ENCODE data around the gene GDF15.

GDF15 gene

GRCh38 chr19:18388100-18388959 lies 2.4 kb downstream of the GDF15 start:
- Histone ChIP-seq H3K27ac (peak overlapping the region; percentile 98), H3K4me1 (ENCODE audit: control insufficient read depth in 1 of 2, insufficient read depth in 1 of 2, low read depth in 1 of 2, low read length in 1 of 2) (peaks cover 54 to 61% of the 10 kb centered on the region in 2 experiments), H3K27me3 (peaks cover 46% of the 10 kb centered on the region), H3K4me3 (ENCODE audit: low read depth in 1 of 2, low read length in 1 of 2) (peak overlapping the region; percentile 50 to 60), H3K9me3 (no peaks in the 10 kb centered on the region), H3K36me3 (peaks cover 46% of the 10 kb centered on the region)
- TF ChIP-seq CTCF (IDR thresholded peaks at IDR 0.05), result peak; percentile 99

- Histone ChIP-seq H3K4me1 (ENCODE audit: control insufficient read depth in 1 of 2, insufficient read depth in 1 of 2, low read depth in 1 of 2, low read length in 1 of 2) (peaks cover 60 to 69% of the 10 kb centered on the region in 2 experiments), H3K36me3 (peaks cover 50% of the 10 kb centered on the region), H3K9me3 (no peaks in the 10 kb centered on the region), H3K27me3 (peaks cover 43% of the 10 kb centered on the region), H3K27ac (peak overlapping the region; percentile 98), H3K4me3 (ENCODE audit: low read depth in 1 of 2, low read length in 1 of 2) (peak overlapping the region; percentile 50 to 60)
- no peak for TF ChIP-seq CTCF (IDR thresholded peaks at IDR 0.05)
Measured at GRCh38 chr19:18388960-18389725, 3.2 kb downstream of the GDF15 start.

GRCh38 chr19:18389726-18390064 lies 3.7 kb downstream of the GDF15 start:
- H3K4me1 ChIP-seq (ENCODE audit: control insufficient read depth in 1 of 2, insufficient read depth in 1 of 2, low read depth in 1 of 2, low read length in 1 of 2), result peaks cover 65 to 74% of the 10 kb centered on the region in 2 experiments
- no peaks in the 10 kb centered on the region for H3K9me3 ChIP-seq
- no peak overlapping the region for H3K4me3 ChIP-seq (ENCODE audit: low read depth in 1 of 2, low read length in 1 of 2)
- no peak for TF ChIP-seq CTCF (IDR thresholded peaks at IDR 0.05)
- peaks cover 55% of the 10 kb centered on the region for H3K36me3 ChIP-seq
- peaks cover 38% of the 10 kb centered on the region for H3K27me3 ChIP-seq
- peak overlapping the region; percentile 98 for H3K27ac ChIP-seq

GRCh38 chr19:18390065-18390907 lies 4.3 kb downstream of the GDF15 start:
- H3K4me3 ChIP-seq (ENCODE audit: low read depth in 1 of 2, low read length in 1 of 2), result no peak overlapping the region
- peak overlapping the region; percentile 98 for H3K27ac ChIP-seq
- H3K4me1 ChIP-seq (ENCODE audit: control insufficient read depth in 1 of 2, insufficient read depth in 1 of 2, low read depth in 1 of 2, low read length in 1 of 2), result peaks cover 71 to 80% of the 10 kb centered on the region in 2 experiments
- TF ChIP-seq CTCF (IDR thresholded peaks at IDR 0.05), result no peak
- H3K27me3 ChIP-seq, result peaks cover 32% of the 10 kb centered on the region
- H3K36me3 ChIP-seq, result peaks cover 59% of the 10 kb centered on the region
- H3K9me3 ChIP-seq, result no peaks in the 10 kb centered on the region

GRCh38 chr19:18391509-18392075 lies 5.6 kb downstream of the GDF15 start:
- Histone ChIP-seq H3K36me3 (peaks cover 72% of the 10 kb centered on the region), H3K9me3 (no peaks in the 10 kb centered on the region), H3K27ac (peak overlapping the region; percentile 98), H3K4me1 (ENCODE audit: control insufficient read depth in 1 of 2, insufficient read depth in 1 of 2, low read depth in 1 of 2, low read length in 1 of 2) (peaks cover 84 to 93% of the 10 kb centered on the region in 2 experiments), H3K4me3 (ENCODE audit: low read depth in 1 of 2, low read length in 1 of 2) (peak overlapping the region; percentile 90 to 100), H3K27me3 (peaks cover 19% of the 10 kb centered on the region)
- TF ChIP-seq CTCF (IDR thresholded peaks at IDR 0.05), result no peak

Data from neutrophil (primary cell).